Neural cell (in vitro differentiated cells): Measurements from ENCODE around the gene TUBE1. TPM values are rescaled to one million over a fixed set of nuclear protein-coding genes. Genes with fewer than 3 reads are reported as not detected.

Source experiments
- H2AFZ ChIP-seq: fragments of 200-600, 300-800 bp; sonication (generic), shearing (Covaris generic); 2 replicates; pipeline ENCODE4 v1.6.0; 2014; ENCODE audit warnings: low read depth, mild to moderate bottlenecking, antibody characterized with exemption, low read length, moderate library complexity
- H3F3A ChIP-seq: fragments of 200-600 bp; shearing (Covaris generic); 2 replicates; pipeline ENCODE4 v1.6.1; 2016; ENCODE audit warnings: mild to moderate bottlenecking, moderate library complexity, mixed read lengths, antibody characterized with exemption, low read length; ENCODE audit not compliant: insufficient read depth, poor library complexity, severe bottlenecking
- H3K27ac ChIP-seq: fragments of 200-600, 300-800 bp; sonication (generic), shearing (Covaris generic); 2 replicates; pipeline ENCODE4 v1.5.1; 2014; ENCODE audit warnings: mild to moderate bottlenecking, low read length, moderate library complexity
- H3K27me3 ChIP-seq: fragments of 300-800, 200-600 bp; sonication (generic), shearing (Covaris generic); 2 replicates; pipeline ENCODE4 v1.6.0; 2014; ENCODE audit warnings: mild to moderate bottlenecking, low read depth, low read length, moderate library complexity; ENCODE audit not compliant: insufficient read depth
- H3K36me3 ChIP-seq: fragments of 300-800, 200-600 bp; sonication (generic), shearing (Covaris generic); 2 replicates; pipeline ENCODE4 v1.5.1; 2014; ENCODE audit warnings: mild to moderate bottlenecking, antibody characterized with exemption, low read length, moderate library complexity; ENCODE audit not compliant: insufficient read depth
- H3K4me2 ChIP-seq: fragments of 300-800, 200-600 bp; sonication (generic), shearing (Covaris generic); 2 replicates; pipeline ENCODE4 v1.6.0; 2014; ENCODE audit warnings: mild to moderate bottlenecking, low read length
- H3K4me3 ChIP-seq: fragments of 300-800, 200-600 bp; sonication (generic), shearing (Covaris generic); 2 replicates; pipeline ENCODE4 v1.5.1; 2014; ENCODE audit warnings: mild to moderate bottlenecking, low read length, moderate library complexity
- H3K79me2 ChIP-seq: fragments of 200-600 bp; shearing (Covaris generic); replicated peaks from 2 replicates; pipeline ENCODE4 v1.6.0; 2014; ENCODE audit warnings: mild to moderate bottlenecking, low read length, moderate library complexity; ENCODE audit not compliant: insufficient read depth
- H3K9ac ChIP-seq: fragments of 300-800, 200-600 bp; sonication (generic), shearing (Covaris generic); 2 replicates; pipeline ENCODE4 v1.6.1; 2016; ENCODE audit warnings: mild to moderate bottlenecking, low read length, mixed read lengths
- H3K9me2 ChIP-seq: fragments of 200-600 bp; shearing (Covaris generic); 2 replicates; pipeline ENCODE4 v1.6.1; 2016; ENCODE audit warnings: mild to moderate bottlenecking, low read length, mixed read lengths; ENCODE audit not compliant: insufficient read depth
- H3K9me3 ChIP-seq: fragments of 200-600, 300-800 bp; sonication (generic), shearing (Covaris generic); 2 replicates; pipeline ENCODE4 v1.6.1; 2016; ENCODE audit warnings: mild to moderate bottlenecking, mixed run types, low read length, moderate library complexity, mixed read lengths
- H4K20me1 ChIP-seq: fragments of 200-600 bp; shearing (Covaris generic); 2 replicates; pipeline ENCODE4 v1.6.1; 2016; ENCODE audit warnings: mild to moderate bottlenecking, mixed run types; ENCODE audit not compliant: insufficient read depth
- EP300 ChIP-seq: fragments of 450-650 bp; conservative IDR thresholded peaks from 2 replicates; pipeline ENCODE4 v1.6.1; 2014; ENCODE audit warnings: antibody characterized with exemption, mild to moderate bottlenecking, moderate library complexity; ENCODE audit not compliant: poor library complexity, severe bottlenecking
- EZH2 ChIP-seq: fragments of 200-600, 300-800 bp; shearing (Covaris generic), sonication (generic); IDR thresholded peaks from 2 replicates; pipeline ENCODE4 v1.6.1; 2014; ENCODE audit warnings: antibody characterized with exemption, low read length, borderline replicate concordance, mild to moderate bottlenecking; ENCODE audit not compliant: insufficient read depth, poor library complexity, severe bottlenecking
- MXI1 ChIP-seq: fragments of 450-650 bp; conservative IDR thresholded peaks from 2 replicates; pipeline ENCODE4 v1.6.1; 2014; ENCODE audit warnings: antibody characterized with exemption, mild to moderate bottlenecking; ENCODE audit not compliant: poor library complexity, severe bottlenecking
- POLR2AphosphoS5 ChIP-seq: IDR thresholded peaks from 2 replicates; pipeline ENCODE4 v1.6.1; 2012
- RAD21 ChIP-seq: fragments of 450-650 bp; conservative IDR thresholded peaks from 2 replicates; pipeline ENCODE4 v1.6.1; 2014; ENCODE audit warnings: antibody characterized with exemption, mild to moderate bottlenecking, moderate library complexity
- SMC3 ChIP-seq: fragments of 450-650 bp; conservative IDR thresholded peaks from 2 replicates; pipeline ENCODE4 v1.6.1; 2014; ENCODE audit warnings: antibody characterized with exemption, mild to moderate bottlenecking, moderate library complexity; ENCODE audit not compliant: poor library complexity
- TAF1 ChIP-seq: IDR thresholded peaks from 2 replicates; pipeline ENCODE4 v1.6.1; 2012; ENCODE audit warnings: low read depth
- polyA plus RNA-seq: library from polyadenylated mRNA; depleted of rRNA; stranded (reverse); fragments of >200 nt; gene quantifications from 2 replicates; pipeline ENCODE4 v1.2.3, GENCODE V29; 2014
- TF ChIP-seq, protein P1 (sequence below): IDR thresholded peaks from 2 replicates; pipeline ENCODE4 v1.6.1; 2012; ENCODE audit warnings: borderline replicate concordance
- TF ChIP-seq, protein P2 (sequence below): fragments of 450-650 bp; IDR thresholded peaks from 2 replicates; pipeline ENCODE4 v1.5.1; 2014; ENCODE audit warnings: antibody characterized with exemption, mild to moderate bottlenecking, moderate library complexity; ENCODE audit not compliant: poor library complexity, severe bottlenecking

The TUBE1 gene
- polyA plus RNA-seq, 1 donor from 2014 or later = 180 TPM

DNA sequence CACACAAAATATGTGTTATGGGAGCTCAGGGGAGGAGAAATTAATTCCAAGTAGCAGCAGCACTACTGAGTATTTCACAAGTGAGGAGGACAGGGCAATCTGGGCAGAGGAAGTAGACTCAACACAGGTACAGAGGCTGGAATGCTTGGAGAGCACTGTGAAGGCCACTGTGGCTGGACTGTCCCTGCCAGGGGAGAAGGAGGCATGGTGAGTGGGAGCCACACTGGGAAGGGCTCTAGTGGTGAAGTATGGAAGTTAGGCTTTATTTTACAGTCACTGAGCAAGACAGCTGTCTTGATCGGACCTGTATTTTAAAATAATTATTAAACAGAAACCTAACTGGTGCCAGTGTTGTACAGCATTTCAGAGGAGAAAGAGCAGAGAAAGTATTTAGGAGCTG is 28.9 kb upstream of the TUBE1 start:
- Histone ChIP-seq H3K79me2 (no peaks in the 10 kb centered on the region), H4K20me1 (no peaks in the 10 kb centered on the region), H3K9me3 (no peaks in the 10 kb centered on the region), H3K4me3 (no peak overlapping the region), H3K27me3 (no peaks in the 10 kb centered on the region), H2AFZ (no peak overlapping the region), H3F3A (no peaks in the 10 kb centered on the region), H3K27ac (no peak overlapping the region), H3K4me2 (no peak overlapping the region), H3K9ac (no peak overlapping the region), H3K36me3 (no peaks in the 10 kb centered on the region), H3K9me2 (no peaks in the 10 kb centered on the region)
- TF ChIP-seq EP300 (no peak), SMC3 (no peak), RAD21 (no peak), EZH2 (no peak), TAF1 (no peak), POLR2AphosphoS5 (no peak), MXI1 (no peak)
- TF ChIP-seq, protein P1, sequence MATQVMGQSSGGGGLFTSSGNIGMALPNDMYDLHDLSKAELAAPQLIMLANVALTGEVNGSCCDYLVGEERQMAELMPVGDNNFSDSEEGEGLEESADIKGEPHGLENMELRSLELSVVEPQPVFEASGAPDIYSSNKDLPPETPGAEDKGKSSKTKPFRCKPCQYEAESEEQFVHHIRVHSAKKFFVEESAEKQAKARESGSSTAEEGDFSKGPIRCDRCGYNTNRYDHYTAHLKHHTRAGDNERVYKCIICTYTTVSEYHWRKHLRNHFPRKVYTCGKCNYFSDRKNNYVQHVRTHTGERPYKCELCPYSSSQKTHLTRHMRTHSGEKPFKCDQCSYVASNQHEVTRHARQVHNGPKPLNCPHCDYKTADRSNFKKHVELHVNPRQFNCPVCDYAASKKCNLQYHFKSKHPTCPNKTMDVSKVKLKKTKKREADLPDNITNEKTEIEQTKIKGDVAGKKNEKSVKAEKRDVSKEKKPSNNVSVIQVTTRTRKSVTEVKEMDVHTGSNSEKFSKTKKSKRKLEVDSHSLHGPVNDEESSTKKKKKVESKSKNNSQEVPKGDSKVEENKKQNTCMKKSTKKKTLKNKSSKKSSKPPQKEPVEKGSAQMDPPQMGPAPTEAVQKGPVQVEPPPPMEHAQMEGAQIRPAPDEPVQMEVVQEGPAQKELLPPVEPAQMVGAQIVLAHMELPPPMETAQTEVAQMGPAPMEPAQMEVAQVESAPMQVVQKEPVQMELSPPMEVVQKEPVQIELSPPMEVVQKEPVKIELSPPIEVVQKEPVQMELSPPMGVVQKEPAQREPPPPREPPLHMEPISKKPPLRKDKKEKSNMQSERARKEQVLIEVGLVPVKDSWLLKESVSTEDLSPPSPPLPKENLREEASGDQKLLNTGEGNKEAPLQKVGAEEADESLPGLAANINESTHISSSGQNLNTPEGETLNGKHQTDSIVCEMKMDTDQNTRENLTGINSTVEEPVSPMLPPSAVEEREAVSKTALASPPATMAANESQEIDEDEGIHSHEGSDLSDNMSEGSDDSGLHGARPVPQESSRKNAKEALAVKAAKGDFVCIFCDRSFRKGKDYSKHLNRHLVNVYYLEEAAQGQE = no peak
- TF ChIP-seq, protein P2, sequence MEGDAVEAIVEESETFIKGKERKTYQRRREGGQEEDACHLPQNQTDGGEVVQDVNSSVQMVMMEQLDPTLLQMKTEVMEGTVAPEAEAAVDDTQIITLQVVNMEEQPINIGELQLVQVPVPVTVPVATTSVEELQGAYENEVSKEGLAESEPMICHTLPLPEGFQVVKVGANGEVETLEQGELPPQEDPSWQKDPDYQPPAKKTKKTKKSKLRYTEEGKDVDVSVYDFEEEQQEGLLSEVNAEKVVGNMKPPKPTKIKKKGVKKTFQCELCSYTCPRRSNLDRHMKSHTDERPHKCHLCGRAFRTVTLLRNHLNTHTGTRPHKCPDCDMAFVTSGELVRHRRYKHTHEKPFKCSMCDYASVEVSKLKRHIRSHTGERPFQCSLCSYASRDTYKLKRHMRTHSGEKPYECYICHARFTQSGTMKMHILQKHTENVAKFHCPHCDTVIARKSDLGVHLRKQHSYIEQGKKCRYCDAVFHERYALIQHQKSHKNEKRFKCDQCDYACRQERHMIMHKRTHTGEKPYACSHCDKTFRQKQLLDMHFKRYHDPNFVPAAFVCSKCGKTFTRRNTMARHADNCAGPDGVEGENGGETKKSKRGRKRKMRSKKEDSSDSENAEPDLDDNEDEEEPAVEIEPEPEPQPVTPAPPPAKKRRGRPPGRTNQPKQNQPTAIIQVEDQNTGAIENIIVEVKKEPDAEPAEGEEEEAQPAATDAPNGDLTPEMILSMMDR = no peak

DNA sequence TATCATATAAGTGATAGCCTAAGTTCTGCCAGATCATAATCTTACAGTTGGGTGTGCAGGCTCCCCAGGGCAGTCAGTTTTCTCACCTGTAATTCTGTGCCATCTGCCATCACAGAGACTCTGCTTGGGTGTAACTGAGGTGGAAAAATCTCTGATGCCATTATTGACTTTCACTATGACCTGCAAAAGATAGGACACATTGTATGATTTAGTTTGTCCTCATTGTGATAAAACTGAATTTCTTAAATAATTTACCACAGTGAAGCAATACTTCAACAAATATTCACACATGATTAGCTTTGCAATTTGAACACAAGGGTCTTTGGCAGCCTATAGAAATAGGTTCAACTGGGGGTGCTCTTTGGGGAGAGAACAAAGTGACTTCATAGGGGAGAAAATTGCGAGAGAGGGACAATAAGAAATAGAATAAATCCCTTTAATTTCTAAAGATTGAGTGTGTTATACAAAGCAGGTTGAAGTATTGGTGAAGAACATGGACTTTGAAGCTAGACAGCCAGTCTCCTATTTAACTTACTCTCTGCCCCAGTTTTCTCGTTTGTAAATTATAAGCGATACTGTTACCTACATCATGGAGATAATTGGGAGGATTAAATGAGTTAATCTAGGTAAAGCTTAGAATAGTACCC is 27.4 kb upstream of the TUBE1 start:
- H3F3A ChIP-seq = no peaks in the 10 kb centered on the region
- no peak overlapping the region for H3K4me3 ChIP-seq
- no peaks in the 10 kb centered on the region for H3K9me3 ChIP-seq
- H3K9ac ChIP-seq = no peak overlapping the region
- TF ChIP-seq, protein P1 = no peak
- TF ChIP-seq RAD21 (no peak), MXI1 (no peak), EP300 (no peak), EZH2 (no peak), TAF1 (no peak), POLR2AphosphoS5 (no peak), SMC3 (no peak)
- TF ChIP-seq, protein P2 = no peak
- no peak overlapping the region for H2AFZ ChIP-seq
- H4K20me1 ChIP-seq = no peaks in the 10 kb centered on the region
- no peak overlapping the region for H3K27ac ChIP-seq
- no peak overlapping the region for H3K4me2 ChIP-seq
- H3K9me2 ChIP-seq = no peaks in the 10 kb centered on the region
- H3K36me3 ChIP-seq = no peaks in the 10 kb centered on the region
- H3K79me2 ChIP-seq = no peaks in the 10 kb centered on the region
- no peaks in the 10 kb centered on the region for H3K27me3 ChIP-seq
